ENCODE results near the gene PTPRE. TPM values are rescaled to one million over a fixed set of nuclear protein-coding genes. Genes with fewer than 3 reads are reported as not detected.

Gene PTPRE
- total and polyA plus RNA-seq, 10 of the 15 experiments (the other 5 are each of a cell fraction or from before 2014, with no cell fraction given), result 2.9 to 7.6 (median 5.8) TPM

DNA sequence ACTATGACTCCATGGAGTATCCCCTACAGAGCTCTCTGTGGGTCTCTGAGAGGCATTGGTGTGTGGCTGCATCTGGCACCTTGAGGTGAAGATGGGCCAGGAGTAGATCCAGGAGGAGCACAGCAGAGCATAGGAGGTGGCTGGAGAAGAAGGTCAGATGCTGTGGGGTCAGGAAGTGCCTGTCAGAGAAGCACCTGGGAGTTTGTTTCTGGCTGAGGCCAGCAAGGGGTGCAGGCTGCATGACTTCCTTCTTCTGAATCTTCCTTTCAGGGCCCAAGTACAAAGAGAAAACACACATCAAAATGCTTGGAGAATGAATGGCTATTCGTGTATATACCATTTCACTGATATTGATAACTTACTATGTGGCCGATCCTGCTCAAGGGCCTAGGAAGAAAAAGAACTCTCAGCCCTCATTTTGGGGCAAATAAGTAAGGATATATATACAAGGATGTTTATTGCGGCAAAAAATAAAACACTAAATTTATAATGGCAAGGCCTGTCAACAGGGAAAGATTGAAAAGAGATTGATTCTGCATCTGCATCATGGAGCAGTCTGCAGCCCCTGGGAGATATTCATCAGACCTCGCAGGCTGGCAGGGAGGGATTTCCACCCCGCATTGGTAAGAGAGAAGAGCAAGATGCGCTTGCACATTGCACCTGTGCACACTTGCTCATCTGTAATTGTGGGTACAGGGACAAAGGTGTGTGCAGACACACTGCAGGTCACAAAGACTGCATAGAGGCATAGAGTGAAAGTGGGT, 39.2 kb downstream of the PTPRE start:
- Histone ChIP-seq H3K9me3 (replicated peaks; ENCODE audit: control insufficient read depth, insufficient read depth, low read length) (no peaks in the 10 kb centered on the region), H2AFZ (ENCODE audit: control insufficient read depth, low read depth, low read length) (no peak overlapping the region), H3K27me3 (replicated peaks in 1 of 2; ENCODE audit: control insufficient read depth in 2 of 2, insufficient read depth in 2 of 2, low read length in 1 of 2) (no peaks in the 10 kb centered on the region), H3K27ac (ENCODE audit: control insufficient read depth, insufficient read depth) (no peak overlapping the region), H4K20me1 (ENCODE audit: control insufficient read depth, insufficient read depth) (no peaks in the 10 kb centered on the region), H3K4me1 (ENCODE audit: control insufficient read depth, insufficient read depth, low read length) (no peaks in the 10 kb centered on the region), H3K4me2 (ENCODE audit: control insufficient read depth, insufficient read depth) (no peak overlapping the region), H3K4me3 (no peak overlapping the region), H3K79me2 (ENCODE audit: control insufficient read depth, insufficient read depth, low read length) (no peaks in the 10 kb centered on the region), H3K9ac (ENCODE audit: control insufficient read depth, insufficient read depth, low read length) (no peak overlapping the region), H3K36me3 (ENCODE audit: control insufficient read depth in 2 of 2, insufficient read depth in 2 of 2, low read length in 1 of 2) (no peaks in the 10 kb centered on the region)
- 31% methylated on average over 6 of the region's 6 CpGs for WGBS (ENCODE audit: insufficient coverage, insufficient replicate concordance, low lambda C conversion rate, missing lambda C conversion rate)
- intact Hi-C loops (cut with micrococcal nuclease; ENCODE audit: unreplicated experiment) (no loop called here), in situ Hi-C loops (cut with MboI) (no loop called here)
- FAIRE-seq (no peak), ATAC-seq (no peak), DNase-seq (ENCODE audit: low read depth, low spot score) (no peak)
- BruUV-seq (replicated peaks), result no TSS peak
- RAD21 ChIA-PET (ENCODE audit: unreplicated experiment), result no interaction called here
- TF ChIP-seq NFYB (IDR thresholded peaks at IDR 0.05; ENCODE audit: insufficient read depth, low read depth, low read length) (no peak), ATF7 (IDR thresholded peaks at IDR 0.05; ENCODE audit: low read depth) (no peak), MYB (IDR thresholded peaks at IDR 0.05; ENCODE audit: borderline replicate concordance, low read depth, low read length) (no peak), SREBF2 (IDR thresholded peaks at IDR 0.05; ENCODE audit: low read length) (no peak), RUNX3 (IDR thresholded peaks at IDR 0.05; ENCODE audit: low read length) (no peak), STAT1 (conservative IDR thresholded peaks at IDR 0.05) (no peak), CBX3 (IDR thresholded peaks at IDR 0.05; ENCODE audit: borderline replicate concordance, low read depth) (no peak), MEF2A (IDR thresholded peaks at IDR 0.05; ENCODE audit: insufficient read depth, low read depth, low read length) (no peak), PAX5 (IDR thresholded peaks at IDR 0.05; ENCODE audit: borderline replicate concordance, low read depth, low read length) (no peak), NR2C2 (IDR thresholded peaks at IDR 0.05; ENCODE audit: borderline replicate concordance, control insufficient read depth, insufficient read length, low read depth) (no peak)
- POLR2A ChIA-PET, result no interaction called here
- CTCF ChIA-PET, result no interaction called here
- SMC1A ChIA-PET (ENCODE audit: uncharacterized antibody, unreplicated experiment), result no interaction called here
